Tibial nerve (tissue), 3 donors: Measurements from ENCODE around the gene TCP11L2.

Source experiments
- POLR2A ChIP-seq, 2 donors: fragments of 450-650 bp; IDR thresholded peaks; one replicate each; pipeline ENCODE4 v1.6.1; 2017; ENCODE audit warnings: antibody characterized with exemption in 2 of 2, mild to moderate bottlenecking in 2 of 2, moderate library complexity in 2 of 2
- TF ChIP-seq, protein P1 (sequence below), 5 experiments: fragments of 200-600 bp in 3 of 5; fragments of 450-650 bp in 2 of 5; sonication (generic) in 3 of 5; IDR thresholded peaks; one replicate each; pipeline ENCODE4 v1.5.1; 2016 to 2019; ENCODE audit warnings: antibody characterized with exemption in 5 of 5, mild to moderate bottlenecking in 3 of 5, moderate library complexity in 2 of 5

DNA sequence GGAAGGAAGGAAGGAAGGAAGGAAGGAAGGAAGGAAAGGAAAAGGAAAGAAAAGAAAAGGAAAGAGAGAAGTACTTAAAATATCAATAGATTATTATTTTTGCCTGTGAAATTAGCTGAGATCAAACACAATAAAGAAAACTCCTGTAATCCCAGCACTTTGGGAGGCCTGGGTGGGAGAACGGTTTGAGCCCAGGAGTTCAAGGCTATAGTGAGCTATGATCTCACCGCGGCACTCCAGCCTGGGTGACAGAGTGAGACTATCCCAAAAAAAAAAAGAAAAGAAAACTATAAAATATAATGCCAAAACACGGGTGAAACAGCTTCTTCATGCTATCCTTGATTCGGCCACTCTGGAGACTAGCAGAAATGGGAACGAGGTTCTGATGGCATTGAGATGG lies 28.5 kb upstream of the TCP11L2 start:
- TF ChIP-seq, protein P1, sequence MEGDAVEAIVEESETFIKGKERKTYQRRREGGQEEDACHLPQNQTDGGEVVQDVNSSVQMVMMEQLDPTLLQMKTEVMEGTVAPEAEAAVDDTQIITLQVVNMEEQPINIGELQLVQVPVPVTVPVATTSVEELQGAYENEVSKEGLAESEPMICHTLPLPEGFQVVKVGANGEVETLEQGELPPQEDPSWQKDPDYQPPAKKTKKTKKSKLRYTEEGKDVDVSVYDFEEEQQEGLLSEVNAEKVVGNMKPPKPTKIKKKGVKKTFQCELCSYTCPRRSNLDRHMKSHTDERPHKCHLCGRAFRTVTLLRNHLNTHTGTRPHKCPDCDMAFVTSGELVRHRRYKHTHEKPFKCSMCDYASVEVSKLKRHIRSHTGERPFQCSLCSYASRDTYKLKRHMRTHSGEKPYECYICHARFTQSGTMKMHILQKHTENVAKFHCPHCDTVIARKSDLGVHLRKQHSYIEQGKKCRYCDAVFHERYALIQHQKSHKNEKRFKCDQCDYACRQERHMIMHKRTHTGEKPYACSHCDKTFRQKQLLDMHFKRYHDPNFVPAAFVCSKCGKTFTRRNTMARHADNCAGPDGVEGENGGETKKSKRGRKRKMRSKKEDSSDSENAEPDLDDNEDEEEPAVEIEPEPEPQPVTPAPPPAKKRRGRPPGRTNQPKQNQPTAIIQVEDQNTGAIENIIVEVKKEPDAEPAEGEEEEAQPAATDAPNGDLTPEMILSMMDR (IDR thresholded peaks at IDR 0.05) = no peak
- TF ChIP-seq POLR2A (IDR thresholded peaks at IDR 0.05) = no peak
